ENCODE data around the gene NAGLU. TPM values are rescaled to one million over a fixed set of nuclear protein-coding genes. Genes with fewer than 3 reads are reported as not detected.
A peak's percentile ranks its signal among the peaks of the same experiment; 100 is the strongest.

Gene NAGLU
- total RNA-seq, 1 experiment from 2014 or later: 29.5 TPM

GRCh38 chr17:42530952-42531454 lies 5.0 kb upstream of the NAGLU start:
- ChIA-PET CTCF (interaction anchor here (0.6 to 2.1 kb wide), 7 partner anchors 9 to 210 kb away, joined by 3 to 10 read pairs (median 4); partner anchors contain the start of gene PSMC3IP), POLR2A (interaction anchor here (0.6 to 4.4 kb wide), 9 partner anchors 12 to 121 kb away, joined by 3 to 43 read pairs (median 4); partner anchors contain the start of genes RETREG3 and TUBG1)
- BruUV-seq (replicated peaks): no TSS peak
- DNase-seq (ENCODE audit: unreplicated experiment): no peak
- no peak overlapping the region for H3K27ac Mint-ChIP-seq (ENCODE audit: low read depth, unreplicated experiment)
- peaks cover 18% of the 10 kb centered on the region for H3K4me1 Mint-ChIP-seq (ENCODE audit: insufficient read depth, unreplicated experiment)
- H3K4me3 Mint-ChIP-seq (ENCODE audit: unreplicated experiment): no peak overlapping the region
- H3K36me3 Mint-ChIP-seq (ENCODE audit: insufficient read depth, unreplicated experiment): no peaks in the 10 kb centered on the region
- H3K27me3 Mint-ChIP-seq (ENCODE audit: insufficient read depth, unreplicated experiment): no peaks in the 10 kb centered on the region
- no peak for TF ChIP-seq CTCF (IDR thresholded peaks at IDR 0.05; ENCODE audit: unreplicated experiment)
- no peaks in the 10 kb centered on the region for H3K9me3 Mint-ChIP-seq (ENCODE audit: unreplicated experiment)
- intact Hi-C loops (cut with micrococcal nuclease): no loop called here

- POLR2A ChIA-PET: interaction anchor here (0.6 to 4.4 kb wide), 7 partner anchors 13 to 784 kb away, joined by 3 to 43 read pairs (median 4); partner anchors contain the start of genes RETREG3 and TUBG1
- CTCF ChIA-PET: interaction anchor here (0.6 to 2.1 kb wide), 6 partner anchors 13 to 586 kb away, joined by 3 to 10 read pairs (median 4); no protein-coding TSS in a partner anchor
- Mint-ChIP-seq H3K4me3 (ENCODE audit: unreplicated experiment) (peak overlapping the region; percentile 69), H3K4me1 (ENCODE audit: insufficient read depth, unreplicated experiment) (peaks cover 18% of the 10 kb centered on the region), H3K36me3 (ENCODE audit: insufficient read depth, unreplicated experiment) (peaks cover 2% of the 10 kb centered on the region), H3K9me3 (ENCODE audit: unreplicated experiment) (no peaks in the 10 kb centered on the region), H3K27me3 (ENCODE audit: insufficient read depth, unreplicated experiment) (no peaks in the 10 kb centered on the region), H3K27ac (ENCODE audit: low read depth, unreplicated experiment) (no peak overlapping the region)
- no TSS peak for BruUV-seq (replicated peaks)
- TF ChIP-seq CTCF (IDR thresholded peaks at IDR 0.05; ENCODE audit: unreplicated experiment): peak; percentile 38
- intact Hi-C loops (cut with micrococcal nuclease): no loop called here
- DNase-seq (ENCODE audit: unreplicated experiment): peak; percentile 58
Measured at GRCh38 chr17:42531455-42532354, 4.3 kb upstream of the NAGLU start.

GRCh38 chr17:42535155-42536047 lies 640 bp upstream of the NAGLU start:
- ChIA-PET POLR2A (interaction anchor here (0.6 to 2.4 kb wide), 26 partner anchors 8 to 569 kb away, joined by 3 to 38 read pairs (median 5); partner anchors contain the start of genes CAVIN1, CNP, COASY and HSD17B1), CTCF (interaction anchor here (1.0 kb wide), 1 partner anchor 12 kb away, joined by 3 read pairs; no protein-coding TSS in a partner anchor)
- intact Hi-C loops (cut with micrococcal nuclease): no loop called here
- TSS peak; percentile 87 for BruUV-seq (replicated peaks)
- Mint-ChIP-seq H3K36me3 (ENCODE audit: insufficient read depth, unreplicated experiment) (peaks cover 21% of the 10 kb centered on the region), H3K4me3 (ENCODE audit: unreplicated experiment) (peak overlapping the region; percentile 81), H3K27me3 (ENCODE audit: insufficient read depth, unreplicated experiment) (no peaks in the 10 kb centered on the region), H3K9me3 (ENCODE audit: unreplicated experiment) (no peaks in the 10 kb centered on the region), H3K4me1 (ENCODE audit: insufficient read depth, unreplicated experiment) (peaks cover 14% of the 10 kb centered on the region), H3K27ac (ENCODE audit: low read depth, unreplicated experiment) (peak overlapping the region; percentile 87)
- DNase-seq (ENCODE audit: unreplicated experiment): no peak
- TF ChIP-seq CTCF (IDR thresholded peaks at IDR 0.05; ENCODE audit: unreplicated experiment): no peak

Data from MCF 10A (cell line).